Stimulated activated CD4-positive, alpha-beta T cell treated with anti-CD3 and anti-CD28 coated beads, TNF-alpha, amount 100 ng/mL, for 24 hours (primary cell): Measurements from ENCODE around the gene TPO.
"Not testable (repeated sequence)": the region's sequence is repeated elsewhere in the genome, so short reads cannot be mapped to it uniquely, and the experiment has no call there.

Experiments
- DNase-seq, 3 experiments: peaks; one replicate each; pipeline ENCODE4 v3.0.0-alpha.2; 2020; ENCODE audit warnings: low read depth in 3 of 3

The TPO gene

GRCh38 chr2:1483551-1483950 lies 70.3 kb downstream of the TPO start:
- no peak for DNase-seq

GRCh38 chr2:1484131-1484884 lies 71.0 kb downstream of the TPO start:
- DNase-seq = no peak

DNA sequence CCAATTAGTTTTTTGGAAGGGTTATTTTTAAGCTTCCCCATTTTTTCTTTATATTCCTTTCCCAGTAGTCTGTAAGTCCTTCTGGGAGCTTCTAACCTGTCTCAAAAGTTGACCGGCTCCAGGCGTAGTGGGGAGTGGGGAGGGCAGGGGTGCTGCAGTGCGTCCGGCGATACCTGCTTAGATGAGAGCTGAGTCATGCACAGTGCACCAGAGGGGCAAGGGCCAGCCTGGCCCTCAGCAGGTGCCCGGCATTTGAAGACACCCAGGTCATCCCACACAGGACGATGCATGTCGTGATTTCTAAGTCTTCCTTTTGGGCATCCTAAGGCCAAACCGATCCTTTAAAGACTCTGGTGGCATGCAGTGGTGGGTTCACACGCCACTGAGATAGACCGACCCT lies 73.4 kb downstream of the TPO start:
- DNase-seq = no peak

GRCh38 chr2:1487758-1488157 lies 74.5 kb downstream of the TPO start:
- no peak for DNase-seq

DNA sequence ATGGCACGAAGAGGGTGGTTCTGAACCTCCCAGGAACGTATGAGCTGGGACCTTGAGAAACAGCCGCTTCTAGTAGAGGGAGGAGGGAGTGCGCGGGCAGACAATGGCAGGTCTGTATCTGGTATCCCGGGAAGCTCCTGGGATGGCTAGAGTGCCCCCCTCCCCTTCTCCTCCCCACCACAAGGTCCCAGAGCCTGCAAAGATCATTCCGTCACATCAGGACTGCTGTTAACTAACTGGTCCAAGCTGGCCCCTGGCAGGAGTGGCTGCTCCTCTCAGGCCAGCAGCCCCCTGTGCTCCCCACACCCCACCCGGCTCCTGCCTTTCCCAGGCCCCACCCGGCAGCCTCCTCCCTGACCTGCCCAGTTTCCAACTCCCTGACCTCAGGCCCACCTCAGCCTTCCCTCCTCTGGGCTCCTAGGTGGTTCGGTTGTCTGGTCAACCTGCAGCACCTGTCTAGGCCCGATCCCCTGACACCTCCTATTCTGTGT lies 75.0 kb downstream of the TPO start:
- DNase-seq = no peak

DNA sequence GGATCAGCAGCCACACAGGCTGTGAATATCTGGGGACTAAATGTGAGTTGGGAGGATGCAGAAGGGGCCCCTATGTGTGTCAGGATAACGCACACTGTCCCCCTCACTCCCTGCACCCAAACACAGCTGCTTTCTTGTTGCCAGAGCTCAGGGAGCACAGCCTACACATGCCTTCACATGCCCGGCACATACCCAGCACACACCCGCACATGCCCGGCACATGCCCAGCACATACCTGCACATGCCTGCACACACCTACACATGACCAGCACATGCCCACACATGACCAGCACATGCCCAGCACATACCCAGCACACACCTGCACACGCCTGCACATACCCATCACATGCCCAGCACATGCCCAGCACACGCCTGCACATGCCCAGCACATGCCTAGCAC lies 75.6 kb downstream of the TPO start:
- DNase-seq = no peak

GRCh38 chr2:1489486-1489885 lies 76.2 kb downstream of the TPO start:
- DNase-seq = no peak

GRCh38 chr2:1490381-1490780 lies 77.1 kb downstream of the TPO start:
- DNase-seq = not testable (repeated sequence)

DNA sequence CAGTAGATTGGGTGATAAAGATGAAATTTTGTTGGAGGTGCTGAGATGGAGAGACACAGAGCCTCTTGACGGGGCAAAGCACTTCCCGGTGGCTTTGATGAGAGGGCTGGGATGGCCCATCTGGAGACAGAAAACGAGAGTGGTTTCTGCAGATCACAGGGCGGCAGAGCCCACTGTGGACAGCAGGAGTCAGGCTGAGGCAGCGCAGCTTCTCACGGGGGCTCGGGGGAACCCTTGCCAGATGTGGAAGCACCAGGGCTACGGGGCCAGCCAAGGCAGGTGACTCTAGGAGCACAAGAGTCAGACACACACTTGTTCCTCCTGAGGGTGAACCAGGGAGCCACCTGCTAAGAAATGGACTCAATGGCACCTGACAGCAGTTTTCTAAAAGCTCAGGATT lies 78.5 kb downstream of the TPO start:
- DNase-seq = no peak

DNA sequence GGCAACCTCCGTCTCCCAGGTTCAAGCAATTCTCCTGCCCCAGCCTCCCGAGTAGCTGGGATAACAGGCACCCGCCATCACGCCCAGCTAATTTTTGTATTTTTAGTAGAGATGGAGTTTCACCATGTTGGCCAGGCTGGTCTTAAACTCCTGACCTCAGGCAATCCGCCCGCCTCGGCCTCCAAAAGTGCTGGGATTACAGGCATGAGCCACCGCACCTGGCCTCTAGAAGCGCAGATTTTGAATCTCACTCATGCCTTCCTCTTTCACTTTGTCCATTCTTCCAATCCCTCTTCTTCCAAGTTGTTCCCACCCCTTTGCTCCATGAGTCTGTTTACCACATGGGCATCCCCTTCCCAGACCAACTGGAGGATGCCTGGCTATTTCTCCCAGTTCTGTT lies 79.0 kb downstream of the TPO start:
- not testable (repeated sequence) for DNase-seq

GRCh38 chr2:1492711-1493430 lies 79.6 kb downstream of the TPO start:
- no peak for DNase-seq

DNA sequence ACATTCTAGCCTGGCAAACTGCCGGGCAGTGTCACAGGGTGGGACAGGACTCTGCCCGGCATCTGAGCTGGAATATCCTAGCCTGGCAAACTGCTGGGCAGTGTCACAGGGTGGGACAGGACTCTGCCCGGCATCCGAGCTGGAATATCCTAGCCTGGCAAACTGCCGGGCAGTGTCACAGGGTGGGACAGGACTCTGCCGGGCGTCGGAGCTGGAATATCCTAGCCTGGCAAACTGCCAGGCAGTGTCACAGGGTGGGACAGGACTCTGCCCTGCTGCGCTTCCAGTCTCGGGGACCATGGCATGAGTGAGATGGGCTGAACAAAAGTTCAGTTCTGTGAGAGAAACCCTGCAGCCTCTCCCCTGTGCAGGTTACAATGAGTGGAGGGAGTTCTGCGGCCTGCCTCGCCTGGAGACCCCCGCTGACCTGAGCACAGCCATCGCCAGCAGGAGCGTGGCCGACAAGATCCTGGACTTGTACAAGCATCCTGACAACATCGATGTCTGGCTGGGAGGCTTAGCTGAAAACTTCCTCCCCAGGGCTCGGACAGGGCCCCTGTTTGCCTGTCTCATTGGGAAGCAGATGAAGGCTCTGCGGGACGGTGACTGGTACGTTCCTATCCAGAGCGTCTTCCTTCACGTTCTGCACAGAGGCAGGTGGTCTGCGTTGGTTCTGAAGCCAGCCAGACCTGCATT lies 80.3 kb downstream of the TPO start:
- no peak for DNase-seq

- no peak for DNase-seq
Measured at GRCh38 chr2:1494257-1494656, 81.0 kb downstream of the TPO start.

DNA sequence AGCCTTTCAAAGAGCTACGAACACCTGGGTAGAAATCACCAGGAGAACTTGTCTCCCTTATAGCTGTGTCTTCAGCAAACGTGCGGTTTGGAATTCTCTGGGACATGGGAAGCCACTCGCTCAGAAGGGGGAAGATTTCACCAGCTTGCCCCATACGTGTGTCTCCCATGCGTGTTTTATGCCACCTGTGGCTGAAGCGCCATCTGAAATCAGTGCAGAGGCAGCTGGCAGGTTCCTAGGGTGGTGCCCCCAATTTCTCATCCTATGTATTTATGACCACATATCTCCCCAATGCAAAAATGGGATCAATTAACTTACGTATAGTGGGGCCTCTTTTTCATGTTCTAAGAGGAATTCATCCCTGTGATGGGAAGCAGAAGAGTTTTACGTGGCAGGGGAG lies 81.6 kb downstream of the TPO start:
- no peak for DNase-seq

DNA sequence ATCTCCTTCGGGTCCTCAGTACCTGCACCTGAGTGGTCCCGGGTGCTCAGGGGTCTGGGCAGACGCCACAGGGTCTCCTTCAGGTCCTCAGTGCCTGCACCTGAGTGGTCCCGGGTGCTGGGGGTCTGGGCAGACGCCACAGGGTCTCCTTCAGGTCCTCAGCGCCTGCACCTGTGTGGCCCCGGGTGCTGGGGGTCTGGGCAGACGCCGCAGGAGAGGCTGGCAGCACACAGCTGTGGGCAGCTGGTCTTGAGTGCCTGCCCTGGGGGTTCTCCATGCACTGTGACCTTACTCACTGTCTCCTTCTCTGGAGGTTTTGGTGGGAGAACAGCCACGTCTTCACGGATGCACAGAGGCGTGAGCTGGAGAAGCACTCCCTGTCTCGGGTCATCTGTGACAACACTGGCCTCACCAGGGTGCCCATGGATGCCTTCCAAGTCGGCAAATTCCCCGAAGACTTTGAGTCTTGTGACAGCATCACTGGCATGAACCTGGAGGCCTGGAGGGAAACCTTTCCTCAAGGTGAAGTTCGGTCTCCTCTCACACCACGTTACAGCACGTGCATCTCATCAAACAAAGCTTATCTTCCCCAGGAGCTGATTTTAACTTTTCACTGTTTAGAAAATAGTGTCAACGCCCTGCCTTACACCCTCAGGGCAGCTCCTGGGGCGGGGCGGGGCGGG lies 82.6 kb downstream of the TPO start:
- no peak for DNase-seq

- DNase-seq = no peak
Measured at GRCh38 chr2:1496359-1496821, 83.1 kb downstream of the TPO start.

DNA sequence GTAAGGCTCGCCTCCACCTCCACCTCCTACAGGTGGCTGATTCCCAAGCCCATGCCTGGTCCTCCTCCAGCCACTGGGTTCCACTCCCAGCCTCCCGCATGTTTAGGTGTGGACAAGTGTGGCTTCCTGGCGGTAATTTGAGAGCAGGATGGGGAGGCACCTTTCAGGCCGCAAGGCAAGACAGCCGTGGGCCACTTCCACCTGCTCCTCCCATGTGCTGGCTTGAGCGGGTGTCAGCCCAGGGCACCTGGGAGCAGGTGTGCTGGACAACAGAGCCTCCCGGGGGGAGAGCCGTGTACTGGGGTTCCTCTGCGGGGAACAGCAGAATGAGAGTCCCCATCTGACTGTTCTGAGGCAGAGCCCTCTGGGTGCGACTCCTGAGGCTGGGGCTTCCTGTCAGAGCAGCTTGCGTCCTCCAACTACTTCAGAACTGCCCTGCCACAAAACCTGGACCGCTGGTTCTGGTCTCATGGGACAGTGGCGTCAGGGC lies 83.9 kb downstream of the TPO start:
- no peak for DNase-seq

GRCh38 chr2:1498176-1498575 lies 84.9 kb downstream of the TPO start:
- no peak for DNase-seq

GRCh38 chr2:1499033-1499795 lies 86.0 kb downstream of the TPO start:
- DNase-seq = no peak

DNA sequence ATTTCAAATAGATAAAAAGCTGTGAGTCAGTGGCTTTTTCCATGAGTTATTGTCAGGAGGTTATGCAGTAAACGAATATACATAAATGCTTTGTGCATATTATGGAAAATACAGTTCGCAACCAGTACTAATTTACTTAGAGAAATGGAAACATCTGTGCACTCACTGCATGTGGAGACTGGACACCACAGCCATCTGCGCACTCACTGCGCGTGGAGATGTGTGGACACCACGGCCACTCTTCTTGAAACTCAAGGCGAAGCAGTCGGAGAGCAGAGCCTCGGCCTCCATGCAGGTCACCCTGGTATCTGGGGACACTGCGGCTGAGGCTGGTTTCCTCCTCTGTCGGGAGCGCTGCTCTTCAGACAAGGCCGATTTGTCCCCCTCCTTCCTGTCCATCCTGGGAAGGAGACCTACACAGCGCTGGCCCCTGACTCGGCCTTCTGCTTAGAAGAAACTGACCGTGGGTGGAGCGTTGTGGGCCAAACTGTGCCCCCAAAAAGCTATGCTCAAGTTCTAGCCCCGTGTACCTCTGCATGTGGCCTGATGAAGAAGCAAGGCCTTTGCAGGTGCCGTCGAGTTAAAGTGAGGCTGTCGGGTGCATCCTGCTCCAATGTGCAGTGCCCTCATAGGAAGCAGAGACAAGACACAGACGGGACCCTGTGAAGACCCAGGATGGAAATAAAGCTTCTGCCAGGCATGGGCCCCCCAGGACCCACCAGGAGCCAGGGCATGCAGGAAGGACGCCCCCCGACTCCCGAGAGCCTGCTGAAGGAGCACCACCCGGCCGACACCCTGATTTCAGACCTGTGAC lies 88.0 kb downstream of the TPO start:
- no peak for DNase-seq
